HEK293 (cell line): ENCODE data around the gene KIRREL3.

ENCODE experiments used
- BCL11B ChIP-seq: fragments of 450-650 bp; formaldehyde crosslinking; IDR thresholded peaks from 2 replicates; pipeline ENCODE4 v1.5.1; 2016; ENCODE audit warnings: low read depth, missing biosample characterization, missing genetic modification characterization
- CTCF ChIP-seq: fragments of 450-650 bp; formaldehyde crosslinking; IDR thresholded peaks from 2 replicates; pipeline ENCODE4 v1.5.1; 2016; ENCODE audit warnings: missing biosample characterization, missing genetic modification characterization
- REST ChIP-seq: fragments of 450-650 bp; formaldehyde crosslinking; IDR thresholded peaks from 2 replicates; pipeline ENCODE4 v1.5.1; 2016; ENCODE audit warnings: missing biosample characterization, missing genetic modification characterization
- YY2 ChIP-seq: fragments of 450-650 bp; formaldehyde crosslinking; IDR thresholded peaks from 2 replicates; pipeline ENCODE4 v1.5.1; 2016; ENCODE audit warnings: missing biosample characterization, missing genetic modification characterization
- ZNF138 ChIP-seq: fragments of 450-650 bp; formaldehyde crosslinking; IDR thresholded peaks from 2 replicates; pipeline ENCODE4 v1.5.1; 2016; ENCODE audit warnings: missing biosample characterization, missing genetic modification characterization, borderline replicate concordance
- ZNF146 ChIP-seq: fragments of 450-650 bp; formaldehyde crosslinking; IDR thresholded peaks from 2 replicates; pipeline ENCODE4 v1.5.1; 2016; ENCODE audit warnings: missing biosample characterization, missing genetic modification characterization

- no peak for TF ChIP-seq ZNF146
- TF ChIP-seq ZNF138: no peak
- no peak for TF ChIP-seq REST
- no peak for TF ChIP-seq CTCF (tag by site-specific recombination)
- no peak for TF ChIP-seq YY2
- TF ChIP-seq BCL11B (tag by site-specific recombination): no peak
These were observed 584.0 kb downstream of the KIRREL3 start for GRCh38 chr11:126416542-126417090.
